Measurements from ENCODE around the gene DNAH14. TPM values are rescaled to one million over a fixed set of nuclear protein-coding genes. Genes with fewer than 3 reads are reported as not detected.

DNAH14 gene
- total and polyA plus RNA-seq, 2 of the 4 experiments (the other 2 are of a cell fraction): 2.7 to 3.6 TPM

DNA sequence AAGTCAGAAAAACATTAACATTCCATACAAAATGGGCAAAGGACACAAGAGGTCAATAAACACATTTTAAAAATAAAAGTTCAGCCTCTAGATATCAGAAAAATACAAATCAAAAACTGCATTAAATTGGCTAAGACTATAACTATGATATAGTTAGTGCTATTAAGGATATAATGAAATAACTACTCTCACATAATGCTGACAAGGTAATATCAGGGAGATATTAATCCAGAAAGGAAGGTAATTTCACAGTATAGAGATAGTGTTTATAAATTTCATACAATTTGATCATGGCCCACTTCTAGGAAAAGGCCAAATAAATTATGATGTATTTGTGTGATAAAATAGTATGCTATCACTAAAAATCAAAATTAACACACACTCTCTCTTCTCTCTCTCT, 436.5 kb downstream of the DNAH14 start:
- Histone ChIP-seq H4K8ac (ENCODE audit: low read depth in 2 of 2, low read length in 2 of 2) (no peak overlapping the region), H3K27me3 (ENCODE audit: control insufficient read depth, insufficient read depth, low read length) (peaks cover 5% of the 10 kb centered on the region), H3K56ac (ENCODE audit: extremely low read depth, insufficient read depth, low read length) (no peak overlapping the region), H2BK120ac (ENCODE audit: low read depth, low read length) (no peak overlapping the region), H2AK9ac (replicated peaks; ENCODE audit: low read depth, low read length, poor library complexity) (no peak overlapping the region), H2AFZ (replicated peaks; ENCODE audit: low read length, poor library complexity) (no peak overlapping the region), H3K4me3 (ENCODE audit: insufficient read depth, low read depth, low read length) (no peak overlapping the region), H2BK20ac (ENCODE audit: low read depth, low read length) (no peak overlapping the region), H2AK5ac (ENCODE audit: low read depth, low read length) (no peak overlapping the region), H2BK15ac (ENCODE audit: low read depth, low read length) (no peak overlapping the region), H3K36me3 (ENCODE audit: control insufficient read depth, insufficient read depth, low read length) (no peaks in the 10 kb centered on the region), H3K23ac (ENCODE audit: low read depth, low read length) (no peak overlapping the region), H3K9me1 (ENCODE audit: insufficient read depth, low read length) (no peaks in the 10 kb centered on the region), H3K79me1 (ENCODE audit: low read depth in 1 of 2, low read length in 2 of 2) (no peaks in the 10 kb centered on the region), H3K9me3 (ENCODE audit: control insufficient read depth, insufficient read depth, low read length) (no peaks in the 10 kb centered on the region), H4K5ac (ENCODE audit: low read depth, low read length) (no peak overlapping the region), H4K91ac (ENCODE audit: insufficient read depth, low read depth, low read length) (no peak overlapping the region), H3K9ac (ENCODE audit: low read depth, low read length) (no peak overlapping the region), H4K20me1 (ENCODE audit: insufficient read depth, low read length) (no peaks in the 10 kb centered on the region), H3K4me1 (ENCODE audit: control insufficient read depth, insufficient read depth, low read length) (no peaks in the 10 kb centered on the region), H3K14ac (replicated peaks; ENCODE audit: low read depth, low read length) (no peak overlapping the region), H3K27ac (ENCODE audit: insufficient read depth, low read length) (no peak overlapping the region), H3K4me2 (ENCODE audit: low read depth, low read length) (no peak overlapping the region), H3K18ac (ENCODE audit: low read depth, low read length) (no peak overlapping the region), H3K4ac (ENCODE audit: low read depth, low read length) (no peak overlapping the region), H2BK5ac (ENCODE audit: low read depth, low read length, poor library complexity, severe bottlenecking) (no peak overlapping the region)
- intact Hi-C loops (cut with micrococcal nuclease) (no loop called here), in situ Hi-C loops (cut with MboI; ENCODE audit: low sequenced_read_pairs) (no loop called here), dilution Hi-C loops (cut with HindIII; ENCODE audit: low sequenced_read_pairs, unreplicated experiment) (no loop called here)
- no TSS peak for BruUV-seq (replicated peaks)
- CTCF ChIA-PET: no interaction called here
- POLR2A ChIA-PET (ENCODE audit: unreplicated experiment): no interaction called here
- DNase-seq (no peak), ATAC-seq (ENCODE audit: low read depth) (no peak)
- TF ChIP-seq ELK1 (IDR thresholded peaks at IDR 0.05; ENCODE audit: borderline replicate concordance, low read depth, low read length): no peak
- TF ChIP-seq MAFK (IDR thresholded peaks at IDR 0.05; ENCODE audit: low read depth, low read length): peak; percentile 66
- no peak for TF ChIP-seq CEBPB (IDR thresholded peaks at IDR 0.05; ENCODE audit: low read depth, low read length)

Data from IMR-90 (cell line).